GM12892 (cell line): ENCODE measurements around the gene GLRX3.

ENCODE experiments used
- POLR2A ChIP-seq: IDR thresholded peaks from 2 replicates; pipeline ENCODE4 v1.6.1; 2011; ENCODE audit warnings: low read depth, low read length, control low read depth
- POLR2AphosphoS5 ChIP-seq: IDR thresholded peaks from 2 replicates; pipeline ENCODE4 v1.6.1; 2011; ENCODE audit warnings: low read depth, low read length, control low read depth
- TAF1 ChIP-seq: IDR thresholded peaks from 2 replicates; pipeline ENCODE4 v1.6.1; 2011; ENCODE audit warnings: low read depth, mild to moderate bottlenecking, control low read depth, low read length, borderline replicate concordance

GRCh38 chr10:130109796-130110245 lies 26.4 kb upstream of the GLRX3 start:
- TF ChIP-seq POLR2A (no peak), POLR2AphosphoS5 (no peak), TAF1 (no peak)
